H9 (cell line): ENCODE data around the gene DNAH1. TPM values are rescaled to one million over a fixed set of nuclear protein-coding genes. Genes with fewer than 3 reads are reported as not detected.
A peak's percentile ranks its signal among the peaks of the same experiment; 100 is the strongest.

ENCODE experiments used
- DNase-seq: peaks from one replicate; pipeline ENCODE4 v3.0.0-alpha.2; 2017
- H2AFZ ChIP-seq: one replicate; pipeline ENCODE4 v1.6.1; 2013; ENCODE audit warnings: mild to moderate bottlenecking, low read length, control low read depth, moderate library complexity
- H2AK5ac ChIP-seq: 2 replicates; pipeline ENCODE4 v1.6.1; 2013; ENCODE audit warnings: low read length, control low read depth, mixed read lengths; ENCODE audit not compliant: insufficient read length
- H2BK120ac ChIP-seq: one replicate; pipeline ENCODE4 v1.6.1; 2013; ENCODE audit warnings: low read depth, mild to moderate bottlenecking, low read length, control low read depth, inconsistent platforms; ENCODE audit not compliant: poor library complexity, severe bottlenecking
- H2BK12ac ChIP-seq: 2 replicates; pipeline ENCODE4 v1.6.1; 2013; ENCODE audit warnings: low read length, control low read depth, mixed read lengths, low read depth; ENCODE audit not compliant: insufficient read length
- H2BK15ac ChIP-seq: 2 replicates; pipeline ENCODE4 v1.6.1; 2013; ENCODE audit warnings: low read depth, low read length, control low read depth
- H2BK20ac ChIP-seq: one replicate; pipeline ENCODE4 v1.6.1; 2013; ENCODE audit warnings: low read depth, mild to moderate bottlenecking, low read length, control low read depth, inconsistent platforms; ENCODE audit not compliant: poor library complexity, severe bottlenecking
- H2BK5ac ChIP-seq: 2 replicates; pipeline ENCODE4 v1.6.1; 2013; ENCODE audit warnings: low read length, control low read depth, mixed read lengths; ENCODE audit not compliant: insufficient read length
- H3K14ac ChIP-seq: 2 replicates; pipeline ENCODE4 v1.6.1; 2013; ENCODE audit warnings: low read length, control low read depth; ENCODE audit not compliant: insufficient read depth
- H3K18ac ChIP-seq: 2 replicates; pipeline ENCODE4 v1.6.1; 2013; ENCODE audit warnings: low read depth, mild to moderate bottlenecking, mixed read lengths, low read length, control low read depth; ENCODE audit not compliant: insufficient read length
- H3K23ac ChIP-seq: 2 replicates; pipeline ENCODE4 v1.6.1; 2013; ENCODE audit warnings: low read length, control low read depth, mixed read lengths, low read depth; ENCODE audit not compliant: insufficient read length
- H3K23me2 ChIP-seq: 2 replicates; pipeline ENCODE4 v1.6.1; 2013; ENCODE audit warnings: low read depth, mild to moderate bottlenecking, mixed read lengths, low read length, control low read depth; ENCODE audit not compliant: insufficient read length, poor library complexity, severe bottlenecking
- H3K27ac ChIP-seq: 2 replicates; pipeline ENCODE4 v1.5.1; 2013; ENCODE audit warnings: low read length, control low read depth, mixed read lengths, low read depth; ENCODE audit not compliant: insufficient read length
- H3K27me3 ChIP-seq: 2 replicates; pipeline ENCODE4 v1.6.1; 2013; ENCODE audit warnings: low read length, control low read depth, inconsistent platforms; ENCODE audit not compliant: insufficient read depth
- H3K4ac ChIP-seq: 2 replicates; pipeline ENCODE4 v1.6.1; 2013; ENCODE audit warnings: low read depth, mild to moderate bottlenecking, control low read depth, inconsistent platforms, low read length, moderate library complexity
- H3K4me1 ChIP-seq: 2 replicates; pipeline ENCODE4 v1.6.1; 2013; ENCODE audit warnings: low read length, control low read depth, inconsistent platforms; ENCODE audit not compliant: insufficient read depth
- H3K4me2 ChIP-seq: 2 replicates; pipeline ENCODE4 v1.6.1; 2013; ENCODE audit warnings: low read length, control low read depth, mixed read lengths; ENCODE audit not compliant: insufficient read length, insufficient read depth
- H3K56ac ChIP-seq: 2 replicates; pipeline ENCODE4 v1.6.1; 2013; ENCODE audit warnings: low read depth, mild to moderate bottlenecking, mixed read lengths, low read length, control low read depth; ENCODE audit not compliant: insufficient read length
- H3K79me1 ChIP-seq: 2 replicates; pipeline ENCODE4 v1.6.1; 2013; ENCODE audit warnings: low read depth, mild to moderate bottlenecking, moderate library complexity, low read length, control low read depth, inconsistent platforms; ENCODE audit not compliant: insufficient read depth, poor library complexity, severe bottlenecking
- H3K79me2 ChIP-seq: 2 replicates; pipeline ENCODE4 v1.6.1; 2013; ENCODE audit warnings: low read length, control low read depth, inconsistent platforms; ENCODE audit not compliant: insufficient read depth
- H3K9ac ChIP-seq: 2 replicates; pipeline ENCODE4 v1.6.1; 2013; ENCODE audit warnings: low read length, control low read depth, mixed read lengths; ENCODE audit not compliant: insufficient read length; ENCODE audit errors: extremely low read depth
- H3K9me3 ChIP-seq: one replicate; pipeline ENCODE4 v1.6.1; 2013; ENCODE audit warnings: low read depth, low read length, inconsistent platforms; ENCODE audit not compliant: control insufficient read depth
- H3T11ph ChIP-seq: one replicate; pipeline ENCODE4 v1.6.1; 2013; ENCODE audit warnings: mild to moderate bottlenecking, low read length, control low read depth, inconsistent platforms
- H4K20me1 ChIP-seq: one replicate; pipeline ENCODE4 v1.6.1; 2013; ENCODE audit not compliant: control insufficient read depth, insufficient read length, insufficient read depth
- H4K5ac ChIP-seq: 2 replicates; pipeline ENCODE4 v1.6.1; 2013; ENCODE audit warnings: low read depth, mild to moderate bottlenecking, mixed read lengths, low read length, control low read depth; ENCODE audit not compliant: insufficient read length
- H4K8ac ChIP-seq: replicated peaks from 2 replicates; pipeline ENCODE4 v1.6.1; 2013; ENCODE audit warnings: low read length, control low read depth, mixed read lengths, low read depth; ENCODE audit not compliant: insufficient read length
- H4K91ac ChIP-seq: 2 replicates; pipeline ENCODE4 v1.6.1; 2013; ENCODE audit warnings: low read depth, mild to moderate bottlenecking, moderate library complexity, mixed read lengths, low read length, control low read depth; ENCODE audit not compliant: insufficient read length
- H3K27ac Mint-ChIP-seq, 3 experiments: 2 replicates in 2 of 3; 3 replicates in 1 of 3; pipeline ENCODE4 v1.8.0; 2020 to 2021; ENCODE audit warnings: mixed read lengths in 3 of 3, mild to moderate bottlenecking in 1 of 3, moderate library complexity in 1 of 3
- H3K27me3 Mint-ChIP-seq: 2 replicates; pipeline ENCODE4 v1.8.0; 2021; ENCODE audit warnings: low read depth, mild to moderate bottlenecking, moderate library complexity, mixed read lengths
- H3K36me3 Mint-ChIP-seq, 3 experiments: 2 replicates in 2 of 3; 3 replicates in 1 of 3; pipeline ENCODE4 v1.8.0; 2020 to 2021; ENCODE audit warnings: low read depth in 3 of 3, mixed read lengths in 3 of 3; ENCODE audit not compliant: insufficient read depth in 1 of 3
- H3K4me1 Mint-ChIP-seq, 2 experiments: 2 replicates each; pipeline ENCODE4 v1.8.0; 2020; ENCODE audit warnings: mixed read lengths in 2 of 2
- H3K4me3 Mint-ChIP-seq, 2 experiments: 2 replicates in 1 of 2; 3 replicates in 1 of 2; pipeline ENCODE4 v1.8.0; 2020 to 2021; ENCODE audit warnings: mild to moderate bottlenecking in 2 of 2, mixed read lengths in 2 of 2, moderate library complexity in 1 of 2
- H3K9me3 Mint-ChIP-seq, 2 experiments: 2 replicates in 1 of 2; 3 replicates in 1 of 2; pipeline ENCODE4 v1.8.0; 2020; ENCODE audit warnings: mild to moderate bottlenecking in 2 of 2, mixed read lengths in 2 of 2, moderate library complexity in 1 of 2
- WGBS: extraction: QIAGEN DNeasy Blood & Tissue Kit; methylation state at CpG from one replicate; pipeline ENCODE4 v1.1.7; 2013; ENCODE audit warnings: missing lambda C conversion rate, low lambda C conversion rate, mixed read lengths; ENCODE audit not compliant: insufficient read length; ENCODE audit errors: extremely low coverage; 5-methylcytosine and 5-hydroxymethylcytosine counted together
- total RNA-seq: library from RNA; stranded (reverse); gene quantifications from 2 replicates; pipeline ENCODE4 v1.2.1, GENCODE V29; 2021
- TF ChIP-seq, protein P1 (sequence below): fragments of 200-600 bp; sonication (generic); conservative IDR thresholded peaks from 3 replicates; pipeline ENCODE4 v1.8.0; 2021; ENCODE audit warnings: antibody characterized with exemption, mild to moderate bottlenecking

DNAH1 gene
- total RNA-seq, 1 experiment from 2014 or later, result 2.0 TPM

DNA sequence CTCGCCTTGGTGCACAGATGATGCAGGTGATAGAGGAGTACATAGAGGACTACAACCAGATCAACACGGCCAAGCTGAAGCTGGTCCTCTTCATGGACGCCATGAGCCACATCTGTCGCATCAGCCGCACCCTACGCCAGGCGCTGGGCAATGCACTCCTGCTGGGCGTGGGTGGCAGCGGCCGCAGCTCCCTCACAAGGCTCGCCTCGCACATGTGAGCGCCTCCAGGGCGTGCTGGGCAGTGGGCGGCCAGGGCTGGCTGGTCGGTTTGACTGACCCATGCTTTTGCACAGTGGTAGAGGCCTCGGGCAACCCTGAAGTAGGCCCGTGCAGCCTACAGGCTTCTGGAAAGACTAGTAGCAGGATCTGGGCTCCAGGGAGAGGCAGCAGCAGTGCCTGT, 65.5 kb downstream of the DNAH1 start:
- no peak overlapping the region for H3K18ac ChIP-seq
- H2AK5ac ChIP-seq, result no peak overlapping the region
- H2AFZ ChIP-seq, result no peak overlapping the region
- H3K23ac ChIP-seq, result no peak overlapping the region
- H2BK20ac ChIP-seq, result no peak overlapping the region
- Mint-ChIP-seq H3K27ac (peak overlapping the region in 1 of 3 experiments; percentile 68; a peak in 2 of 7 replicates), H3K9me3 (no peaks in the 10 kb centered on the region), H3K27me3 (peaks cover 15% of the 10 kb centered on the region), H3K4me1 (peaks cover 10 to 11% of the 10 kb centered on the region in 2 experiments), H3K4me3 (no peak overlapping the region), H3K36me3 (no peaks in the 10 kb centered on the region)
- H3T11ph ChIP-seq, result no peak overlapping the region
- H3K79me2 ChIP-seq, result no peaks in the 10 kb centered on the region
- no peaks in the 10 kb centered on the region for H3K4me1 ChIP-seq
- H4K91ac ChIP-seq, result no peak overlapping the region
- no peak overlapping the region for H3K27ac ChIP-seq
- no peaks in the 10 kb centered on the region for H3K23me2 ChIP-seq
- H3K4me2 ChIP-seq, result no peak overlapping the region
- TF ChIP-seq, protein P1, sequence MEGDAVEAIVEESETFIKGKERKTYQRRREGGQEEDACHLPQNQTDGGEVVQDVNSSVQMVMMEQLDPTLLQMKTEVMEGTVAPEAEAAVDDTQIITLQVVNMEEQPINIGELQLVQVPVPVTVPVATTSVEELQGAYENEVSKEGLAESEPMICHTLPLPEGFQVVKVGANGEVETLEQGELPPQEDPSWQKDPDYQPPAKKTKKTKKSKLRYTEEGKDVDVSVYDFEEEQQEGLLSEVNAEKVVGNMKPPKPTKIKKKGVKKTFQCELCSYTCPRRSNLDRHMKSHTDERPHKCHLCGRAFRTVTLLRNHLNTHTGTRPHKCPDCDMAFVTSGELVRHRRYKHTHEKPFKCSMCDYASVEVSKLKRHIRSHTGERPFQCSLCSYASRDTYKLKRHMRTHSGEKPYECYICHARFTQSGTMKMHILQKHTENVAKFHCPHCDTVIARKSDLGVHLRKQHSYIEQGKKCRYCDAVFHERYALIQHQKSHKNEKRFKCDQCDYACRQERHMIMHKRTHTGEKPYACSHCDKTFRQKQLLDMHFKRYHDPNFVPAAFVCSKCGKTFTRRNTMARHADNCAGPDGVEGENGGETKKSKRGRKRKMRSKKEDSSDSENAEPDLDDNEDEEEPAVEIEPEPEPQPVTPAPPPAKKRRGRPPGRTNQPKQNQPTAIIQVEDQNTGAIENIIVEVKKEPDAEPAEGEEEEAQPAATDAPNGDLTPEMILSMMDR, result no peak
- no peak overlapping the region for H2BK15ac ChIP-seq
- H3K27me3 ChIP-seq, result no peaks in the 10 kb centered on the region
- H3K56ac ChIP-seq, result no peak overlapping the region
- H3K9me3 ChIP-seq, result no peaks in the 10 kb centered on the region
- H3K9ac ChIP-seq, result no peak overlapping the region
- H4K5ac ChIP-seq, result no peak overlapping the region
- H4K8ac ChIP-seq, result no peak overlapping the region
- no peaks in the 10 kb centered on the region for H3K79me1 ChIP-seq
- no peak overlapping the region for H3K14ac ChIP-seq
- WGBS, result no CpG with 5 or more reads among the region's 18 CpGs
- H2BK12ac ChIP-seq, result no peak overlapping the region
- no peak overlapping the region for H3K4ac ChIP-seq
- H2BK5ac ChIP-seq, result no peak overlapping the region
- no peak for DNase-seq
- no peak overlapping the region for H2BK120ac ChIP-seq
- H4K20me1 ChIP-seq, result no peaks in the 10 kb centered on the region
